ENCODE measurements around the gene PERM1. TPM values are rescaled to one million over a fixed set of nuclear protein-coding genes. Genes with fewer than 3 reads are reported as not detected.
A peak's percentile ranks its signal among the peaks of the same experiment; 100 is the strongest.

PERM1 gene
- total and polyA plus RNA-seq, 9 of the 15 experiments (the other 6 are each of a cell fraction or from before 2014, with no cell fraction given), result not detected

GRCh38 chr1:1000357-1001056 is 18.6 kb upstream of the PERM1 start (continued):
- peak; percentile 96 for TF ChIP-seq USF1 (CRISPR knock-in tag; IDR thresholded peaks at IDR 0.05)
- TF ChIP-seq UBTF (IDR thresholded peaks at IDR 0.05; ENCODE audit: borderline replicate concordance in 1 of 2, low read depth in 2 of 2, low read length in 2 of 2), result 0 out of 4 replicates have a peak, but pooled peaks of 1 of the 2 experiments have one; percentile 23
- TF ChIP-seq, protein P1, sequence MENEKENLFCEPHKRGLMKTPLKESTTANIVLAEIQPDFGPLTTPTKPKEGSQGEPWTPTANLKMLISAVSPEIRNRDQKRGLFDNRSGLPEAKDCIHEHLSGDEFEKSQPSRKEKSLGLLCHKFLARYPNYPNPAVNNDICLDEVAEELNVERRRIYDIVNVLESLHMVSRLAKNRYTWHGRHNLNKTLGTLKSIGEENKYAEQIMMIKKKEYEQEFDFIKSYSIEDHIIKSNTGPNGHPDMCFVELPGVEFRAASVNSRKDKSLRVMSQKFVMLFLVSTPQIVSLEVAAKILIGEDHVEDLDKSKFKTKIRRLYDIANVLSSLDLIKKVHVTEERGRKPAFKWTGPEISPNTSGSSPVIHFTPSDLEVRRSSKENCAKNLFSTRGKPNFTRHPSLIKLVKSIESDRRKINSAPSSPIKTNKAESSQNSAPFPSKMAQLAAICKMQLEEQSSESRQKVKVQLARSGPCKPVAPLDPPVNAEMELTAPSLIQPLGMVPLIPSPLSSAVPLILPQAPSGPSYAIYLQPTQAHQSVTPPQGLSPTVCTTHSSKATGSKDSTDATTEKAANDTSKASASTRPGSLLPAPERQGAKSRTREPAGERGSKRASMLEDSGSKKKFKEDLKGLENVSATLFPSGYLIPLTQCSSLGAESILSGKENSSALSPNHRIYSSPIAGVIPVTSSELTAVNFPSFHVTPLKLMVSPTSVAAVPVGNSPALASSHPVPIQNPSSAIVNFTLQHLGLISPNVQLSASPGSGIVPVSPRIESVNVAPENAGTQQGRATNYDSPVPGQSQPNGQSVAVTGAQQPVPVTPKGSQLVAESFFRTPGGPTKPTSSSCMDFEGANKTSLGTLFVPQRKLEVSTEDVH (IDR thresholded peaks at IDR 0.05; ENCODE audit: low read depth, partially characterized antibody), result peak; percentile 95
- no peak for TF ChIP-seq CBX2 (IDR thresholded peaks at IDR 0.05; ENCODE audit: insufficient read depth, low read length, poor library complexity, severe bottlenecking)
- TF ChIP-seq, protein P2, sequence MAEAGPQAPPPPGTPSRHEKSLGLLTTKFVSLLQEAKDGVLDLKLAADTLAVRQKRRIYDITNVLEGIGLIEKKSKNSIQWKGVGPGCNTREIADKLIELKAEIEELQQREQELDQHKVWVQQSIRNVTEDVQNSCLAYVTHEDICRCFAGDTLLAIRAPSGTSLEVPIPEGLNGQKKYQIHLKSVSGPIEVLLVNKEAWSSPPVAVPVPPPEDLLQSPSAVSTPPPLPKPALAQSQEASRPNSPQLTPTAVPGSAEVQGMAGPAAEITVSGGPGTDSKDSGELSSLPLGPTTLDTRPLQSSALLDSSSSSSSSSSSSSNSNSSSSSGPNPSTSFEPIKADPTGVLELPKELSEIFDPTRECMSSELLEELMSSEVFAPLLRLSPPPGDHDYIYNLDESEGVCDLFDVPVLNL (CRISPR knock-in tag; IDR thresholded peaks at IDR 0.05; ENCODE audit: low read depth), result peak; percentile 66; the same call in 1 of the 2 replicates
- peak; percentile 86; the same call in 1 of the 2 replicates for TF ChIP-seq HLTF (IDR thresholded peaks at IDR 0.05)
- peak in 1 of 2 experiments; percentile 43; a peak in 1 of 4 replicates for TF ChIP-seq ZNF639 (CRISPR knock-in tag; conservative IDR thresholded peaks at IDR 0.05 in 1 of 2, IDR thresholded peaks at IDR 0.05 in 1 of 2)
- TF ChIP-seq ETV6 (IDR thresholded peaks at IDR 0.05; ENCODE audit: borderline replicate concordance in 1 of 2, low read depth in 2 of 2, low read length in 1 of 2), result peak in 1 of 2 experiments; percentile 45; a peak in 1 of 4 replicates
- peak; percentile 97 for TF ChIP-seq ETV6 (CRISPR knock-in tag; IDR thresholded peaks at IDR 0.05; ENCODE audit: borderline replicate concordance)
- TF ChIP-seq DMBX1 (CRISPR knock-in tag; IDR thresholded peaks at IDR 0.05; ENCODE audit: borderline replicate concordance), result peak; percentile 81
- TF ChIP-seq PHF21A (IDR thresholded peaks at IDR 0.05; ENCODE audit: borderline replicate concordance, low read depth), result 0 out of 2 replicates have a peak, but pooled peaks have one; percentile 15
- TF ChIP-seq CREB1 (IDR thresholded peaks at IDR 0.05), result peak; percentile 100
- TF ChIP-seq CREB1 (CRISPR knock-in tag; IDR thresholded peaks at IDR 0.05), result peak; percentile 100
- TF ChIP-seq ZNF324 (CRISPR knock-in tag; IDR thresholded peaks at IDR 0.05), result peak; percentile 51; the same call in 1 of the 2 replicates
- peak; percentile 97 for TF ChIP-seq HMGN3 (IDR thresholded peaks at IDR 0.05; ENCODE audit: borderline replicate concordance, extremely low read depth, insufficient read length, low read depth, low read length)
- TF ChIP-seq, protein P3, sequence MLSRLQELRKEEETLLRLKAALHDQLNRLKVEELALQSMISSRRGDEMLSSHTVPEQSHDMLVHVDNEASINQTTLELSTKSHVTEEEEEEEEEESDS (CRISPR knock-in tag; IDR thresholded peaks at IDR 0.05), result no peak
- peak; percentile 100 for TF ChIP-seq KHSRP (IDR thresholded peaks at IDR 0.05)

Data from K562 (cell line).